Anterior cingulate cortex (tissue), 58 donors: Measurements from ENCODE around the gene PIP4K2A.

Experiments
- DNase-seq, 58 donors: peaks; one replicate each; lab custom pipeline; 2025; lab: John Stamatoyannopoulos, UW

The PIP4K2A gene

GRCh38 chr10:22625516-22626290 is 88.7 kb downstream of the PIP4K2A start:
- DNase-seq = peak in 1 of 58 donors; percentile 23

- DNase-seq = no peak
Measured at GRCh38 chr10:22624287-22624738, 90.1 kb downstream of the PIP4K2A start.

- DNase-seq = peak in 1 of 58 donors; percentile 40
Measured at GRCh38 chr10:22623633-22624253, 90.6 kb downstream of the PIP4K2A start.

- peak in 7 of 58 donors; percentile 26 to 50 (median 37) for DNase-seq
Measured at GRCh38 chr10:22622242-22622806, 92.1 kb downstream of the PIP4K2A start.

GRCh38 chr10:22621726-22622125 is 92.7 kb downstream of the PIP4K2A start:
- DNase-seq = no peak

GRCh38 chr10:22620929-22621328 is 93.4 kb downstream of the PIP4K2A start:
- no peak for DNase-seq

- peak in 45 of 58 donors; percentile 18 to 94 (median 52) for DNase-seq
Measured at GRCh38 chr10:22620140-22620857, 94.1 kb downstream of the PIP4K2A start.

GRCh38 chr10:22619101-22619500 is 95.3 kb downstream of the PIP4K2A start:
- no peak for DNase-seq

- DNase-seq = peak in 1 of 58 donors; percentile 59
Measured at GRCh38 chr10:22618078-22618785, 96.1 kb downstream of the PIP4K2A start.

GRCh38 chr10:22617516-22617915 is 96.9 kb downstream of the PIP4K2A start:
- DNase-seq = peak in 5 of 58 donors; percentile 12 to 29 (median 27)

- DNase-seq = no peak
Measured at GRCh38 chr10:22617051-22617450, 97.3 kb downstream of the PIP4K2A start.

GRCh38 chr10:22615819-22616499 is 98.4 kb downstream of the PIP4K2A start:
- peak in 55 of 58 donors; percentile 26 to 95 (median 80) for DNase-seq

- no peak for DNase-seq
Measured at GRCh38 chr10:22615101-22615500, 99.3 kb downstream of the PIP4K2A start.

- DNase-seq = no peak
Measured at GRCh38 chr10:22613011-22613410, 101.4 kb downstream of the PIP4K2A start.

- peak in 2 of 58 donors; percentile 19 to 27 for DNase-seq
Measured at GRCh38 chr10:22612318-22612717, 102.1 kb downstream of the PIP4K2A start.

GRCh38 chr10:22611425-22612115 is 102.8 kb downstream of the PIP4K2A start:
- DNase-seq = no peak

GRCh38 chr10:22610610-22611009 is 103.8 kb downstream of the PIP4K2A start:
- DNase-seq = no peak

- no peak for DNase-seq
Measured at GRCh38 chr10:22609719-22610465, 104.5 kb downstream of the PIP4K2A start.
